Hepatocyte (in vitro differentiated cells): ENCODE measurements around the gene SMARCD2. TPM values are rescaled to one million over a fixed set of nuclear protein-coding genes. Genes with fewer than 3 reads are reported as not detected.

Source experiments
- DNase-seq: peaks from one replicate; pipeline ENCODE4 v3.0.0-alpha.2; 2016; ENCODE audit warnings: low spot score
- H2AFZ ChIP-seq: fragments of 200-600 bp; sonication (generic); 2 replicates; pipeline ENCODE4 v1.6.0; 2016; ENCODE audit warnings: antibody characterized with exemption, mild to moderate bottlenecking
- H3K27ac ChIP-seq: fragments of 200-600 bp; sonication (generic); 2 replicates; pipeline ENCODE4 v1.5.1; 2016; ENCODE audit warnings: mild to moderate bottlenecking
- H3K27me3 ChIP-seq: fragments of 200-600 bp; sonication (generic); 2 replicates; pipeline ENCODE4 v1.6.1; 2016
- H3K36me3 ChIP-seq: fragments of 200-600 bp; sonication (generic); replicated peaks from 2 replicates; pipeline ENCODE4 v1.5.1; 2016; ENCODE audit warnings: low read depth; ENCODE audit not compliant: insufficient read depth
- H3K4me1 ChIP-seq: fragments of 200-600 bp; sonication (generic); 2 replicates; pipeline ENCODE4 v1.5.1; 2016; ENCODE audit warnings: mild to moderate bottlenecking, moderate library complexity; ENCODE audit not compliant: insufficient read depth
- H3K4me2 ChIP-seq: fragments of 200-600 bp; sonication (generic); 2 replicates; pipeline ENCODE4 v1.6.0; 2016
- H3K4me3 ChIP-seq: fragments of 200-600 bp; sonication (generic); 2 replicates; pipeline ENCODE4 v1.5.1; 2016; ENCODE audit warnings: mild to moderate bottlenecking
- H3K79me2 ChIP-seq: fragments of 200-600 bp; sonication (generic); 2 replicates; pipeline ENCODE4 v1.6.0; 2017; ENCODE audit warnings: mild to moderate bottlenecking
- H3K9me2 ChIP-seq: fragments of 200-600 bp; sonication (generic); replicated peaks from 2 replicates; pipeline ENCODE4 v1.6.0; 2017; ENCODE audit warnings: mild to moderate bottlenecking; ENCODE audit not compliant: insufficient read depth
- H3K9me3 ChIP-seq: fragments of 200-600 bp; sonication (generic); 2 replicates; pipeline ENCODE4 v1.5.1; 2016; ENCODE audit warnings: low read depth, mild to moderate bottlenecking
- H4K20me1 ChIP-seq: fragments of 200-600 bp; sonication (generic); 2 replicates; pipeline ENCODE4 v1.6.0; 2016; ENCODE audit warnings: mild to moderate bottlenecking; ENCODE audit not compliant: insufficient read depth, poor library complexity, severe bottlenecking
- EZH2 ChIP-seq: fragments of 200-600 bp; sonication (generic); IDR thresholded peaks from 2 replicates; pipeline ENCODE4 v1.6.1; 2016; ENCODE audit warnings: antibody characterized with exemption, mild to moderate bottlenecking, borderline replicate concordance
- EZH2phosphoT487 ChIP-seq: fragments of 200-600 bp; sonication (generic); IDR thresholded peaks from one replicate; pipeline ENCODE4 v1.6.1; 2018; ENCODE audit warnings: antibody characterized with exemption, mild to moderate bottlenecking, low read depth, moderate library complexity; ENCODE audit not compliant: unreplicated experiment, severe bottlenecking
- WGBS: methylation state at CpG from one replicate; pipeline ENCODE4 v1.1.6; 2016; ENCODE audit warnings: low lambda C conversion rate; ENCODE audit errors: missing lambda C conversion rate; 5-methylcytosine and 5-hydroxymethylcytosine counted together
- polyA plus RNA-seq: library from polyadenylated mRNA; unstranded; fragments of >200 nt; fragmentation: Nextera tagmentation; extraction: Ambion mirVana; gene quantifications from 2 replicates; pipeline ENCODE4 v1.2.1, GENCODE V29; 2016
- total RNA-seq: library from RNA; depleted of rRNA; stranded (reverse); fragments of >200 nt; gene quantifications from 2 replicates; pipeline ENCODE4 v1.2.3, GENCODE V29; 2014
- TF ChIP-seq, protein P1 (sequence below): fragments of 200-600 bp; sonication (generic); IDR thresholded peaks from 2 replicates; pipeline ENCODE4 v1.5.1; 2016; ENCODE audit warnings: antibody characterized with exemption, mild to moderate bottlenecking; ENCODE audit not compliant: poor library complexity

Gene SMARCD2
- total and polyA plus RNA-seq, 2 experiments from 2014 or later, result 52.9 to 65.7 TPM

GRCh38 chr17:63840591-63841349 lies 1.7 kb downstream of the SMARCD2 start:
- H3K9me2 ChIP-seq, result no peaks in the 10 kb centered on the region
- H3K36me3 ChIP-seq, result no peaks in the 10 kb centered on the region
- peaks cover 63% of the 10 kb centered on the region for H3K79me2 ChIP-seq
- no peak overlapping the region for H2AFZ ChIP-seq
- peak overlapping the region; percentile 94 for H3K4me2 ChIP-seq
- H4K20me1 ChIP-seq, result peaks cover 31% of the 10 kb centered on the region
- H3K27me3 ChIP-seq, result no peaks in the 10 kb centered on the region
- WGBS, result 75% methylated on average over 4 of the region's 4 CpGs
- H3K4me1 ChIP-seq, result peaks cover 36% of the 10 kb centered on the region
- TF ChIP-seq, protein P1, sequence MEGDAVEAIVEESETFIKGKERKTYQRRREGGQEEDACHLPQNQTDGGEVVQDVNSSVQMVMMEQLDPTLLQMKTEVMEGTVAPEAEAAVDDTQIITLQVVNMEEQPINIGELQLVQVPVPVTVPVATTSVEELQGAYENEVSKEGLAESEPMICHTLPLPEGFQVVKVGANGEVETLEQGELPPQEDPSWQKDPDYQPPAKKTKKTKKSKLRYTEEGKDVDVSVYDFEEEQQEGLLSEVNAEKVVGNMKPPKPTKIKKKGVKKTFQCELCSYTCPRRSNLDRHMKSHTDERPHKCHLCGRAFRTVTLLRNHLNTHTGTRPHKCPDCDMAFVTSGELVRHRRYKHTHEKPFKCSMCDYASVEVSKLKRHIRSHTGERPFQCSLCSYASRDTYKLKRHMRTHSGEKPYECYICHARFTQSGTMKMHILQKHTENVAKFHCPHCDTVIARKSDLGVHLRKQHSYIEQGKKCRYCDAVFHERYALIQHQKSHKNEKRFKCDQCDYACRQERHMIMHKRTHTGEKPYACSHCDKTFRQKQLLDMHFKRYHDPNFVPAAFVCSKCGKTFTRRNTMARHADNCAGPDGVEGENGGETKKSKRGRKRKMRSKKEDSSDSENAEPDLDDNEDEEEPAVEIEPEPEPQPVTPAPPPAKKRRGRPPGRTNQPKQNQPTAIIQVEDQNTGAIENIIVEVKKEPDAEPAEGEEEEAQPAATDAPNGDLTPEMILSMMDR, result no peak
- TF ChIP-seq EZH2phosphoT487, result no peak
- TF ChIP-seq EZH2, result no peak
- H3K4me3 ChIP-seq, result peak overlapping the region; percentile 92
- peak overlapping the region; percentile 88 for H3K27ac ChIP-seq
- no peaks in the 10 kb centered on the region for H3K9me3 ChIP-seq
- no peak for DNase-seq

GRCh38 chr17:63838631-63839171 lies 3.8 kb downstream of the SMARCD2 start:
- H4K20me1 ChIP-seq, result peaks cover 31% of the 10 kb centered on the region
- H3K27me3 ChIP-seq, result no peaks in the 10 kb centered on the region
- no peak overlapping the region for H2AFZ ChIP-seq
- peaks cover 36% of the 10 kb centered on the region for H3K4me1 ChIP-seq
- H3K4me2 ChIP-seq, result peak overlapping the region; percentile 94
- H3K4me3 ChIP-seq, result no peak overlapping the region
- no peaks in the 10 kb centered on the region for H3K9me2 ChIP-seq
- H3K79me2 ChIP-seq, result peaks cover 69% of the 10 kb centered on the region
- peak overlapping the region; percentile 88 for H3K27ac ChIP-seq
- H3K36me3 ChIP-seq, result no peaks in the 10 kb centered on the region
- 46% methylated on average over 7 of the region's 7 CpGs for WGBS
- peak; percentile 64 for DNase-seq
- H3K9me3 ChIP-seq, result no peaks in the 10 kb centered on the region
- no peak for TF ChIP-seq EZH2phosphoT487
- TF ChIP-seq, protein P1, result no peak
- no peak for TF ChIP-seq EZH2

DNA sequence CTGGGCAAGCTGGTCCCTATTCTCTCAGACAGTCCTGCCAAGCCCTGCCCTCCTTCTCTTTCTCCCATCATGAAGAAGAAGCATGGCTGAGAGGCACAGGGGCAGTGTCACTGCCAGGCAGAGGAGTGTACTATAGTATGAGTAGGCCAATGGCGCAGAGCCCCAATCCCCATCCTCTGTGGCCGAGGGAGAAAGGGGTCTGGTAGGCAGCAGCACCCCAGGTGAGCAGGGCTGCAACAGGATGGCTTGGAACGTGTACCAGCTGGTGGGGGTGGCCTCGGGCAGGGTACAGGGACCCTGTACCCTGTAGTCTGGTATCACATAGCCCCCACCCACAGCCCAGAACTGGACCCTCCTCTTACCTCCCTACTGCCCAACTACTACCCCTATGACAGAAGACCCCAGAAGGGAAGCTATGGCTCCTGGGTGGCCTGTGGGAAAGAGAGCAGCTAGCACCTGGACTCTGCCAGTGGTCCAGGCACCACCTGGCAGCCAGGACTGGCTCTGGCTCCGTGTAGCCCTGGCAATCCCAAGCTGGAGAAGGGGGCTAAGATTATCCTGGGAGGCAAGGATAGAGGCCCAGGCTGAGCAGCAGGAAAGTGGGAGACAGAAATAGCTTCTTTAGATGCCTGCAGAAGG lies 4.4 kb downstream of the SMARCD2 start:
- peak overlapping the region; percentile 94 for H3K4me2 ChIP-seq
- no peak overlapping the region for H2AFZ ChIP-seq
- H3K79me2 ChIP-seq, result peaks cover 69% of the 10 kb centered on the region
- no peaks in the 10 kb centered on the region for H3K9me2 ChIP-seq
- H3K27me3 ChIP-seq, result no peaks in the 10 kb centered on the region
- no peaks in the 10 kb centered on the region for H3K9me3 ChIP-seq
- peaks cover 31% of the 10 kb centered on the region for H4K20me1 ChIP-seq
- 93% methylated on average over 5 of the region's 5 CpGs for WGBS
- no peaks in the 10 kb centered on the region for H3K36me3 ChIP-seq
- TF ChIP-seq, protein P1, result no peak
- no peak for TF ChIP-seq EZH2
- TF ChIP-seq EZH2phosphoT487, result no peak
- no peak overlapping the region for H3K4me3 ChIP-seq
- peaks cover 36% of the 10 kb centered on the region for H3K4me1 ChIP-seq
- no peak for DNase-seq
- H3K27ac ChIP-seq, result peak overlapping the region; percentile 88
